H9 (cell line): ENCODE measurements around the gene HMGCS2. TPM values are rescaled to one million over a fixed set of nuclear protein-coding genes. Genes with fewer than 3 reads are reported as not detected.

Experiments used
- DNase-seq: peaks from one replicate; pipeline ENCODE4 v3.0.0-alpha.2; 2017
- H2AFZ ChIP-seq: one replicate; pipeline ENCODE4 v1.6.1; 2013; ENCODE audit warnings: mild to moderate bottlenecking, low read length, control low read depth, moderate library complexity
- H2AK5ac ChIP-seq: 2 replicates; pipeline ENCODE4 v1.6.1; 2013; ENCODE audit warnings: low read length, control low read depth, mixed read lengths; ENCODE audit not compliant: insufficient read length
- H2BK120ac ChIP-seq: one replicate; pipeline ENCODE4 v1.6.1; 2013; ENCODE audit warnings: low read depth, mild to moderate bottlenecking, low read length, control low read depth, inconsistent platforms; ENCODE audit not compliant: poor library complexity, severe bottlenecking
- H2BK12ac ChIP-seq: 2 replicates; pipeline ENCODE4 v1.6.1; 2013; ENCODE audit warnings: low read length, control low read depth, mixed read lengths, low read depth; ENCODE audit not compliant: insufficient read length
- H2BK15ac ChIP-seq: 2 replicates; pipeline ENCODE4 v1.6.1; 2013; ENCODE audit warnings: low read depth, low read length, control low read depth
- H2BK20ac ChIP-seq: one replicate; pipeline ENCODE4 v1.6.1; 2013; ENCODE audit warnings: low read depth, mild to moderate bottlenecking, low read length, control low read depth, inconsistent platforms; ENCODE audit not compliant: poor library complexity, severe bottlenecking
- H2BK5ac ChIP-seq: 2 replicates; pipeline ENCODE4 v1.6.1; 2013; ENCODE audit warnings: low read length, control low read depth, mixed read lengths; ENCODE audit not compliant: insufficient read length
- H3K14ac ChIP-seq: 2 replicates; pipeline ENCODE4 v1.6.1; 2013; ENCODE audit warnings: low read length, control low read depth; ENCODE audit not compliant: insufficient read depth
- H3K18ac ChIP-seq: 2 replicates; pipeline ENCODE4 v1.6.1; 2013; ENCODE audit warnings: low read depth, mild to moderate bottlenecking, mixed read lengths, low read length, control low read depth; ENCODE audit not compliant: insufficient read length
- H3K23ac ChIP-seq: 2 replicates; pipeline ENCODE4 v1.6.1; 2013; ENCODE audit warnings: low read length, control low read depth, mixed read lengths, low read depth; ENCODE audit not compliant: insufficient read length
- H3K23me2 ChIP-seq: 2 replicates; pipeline ENCODE4 v1.6.1; 2013; ENCODE audit warnings: low read depth, mild to moderate bottlenecking, mixed read lengths, low read length, control low read depth; ENCODE audit not compliant: insufficient read length, poor library complexity, severe bottlenecking
- H3K27ac ChIP-seq: 2 replicates; pipeline ENCODE4 v1.5.1; 2013; ENCODE audit warnings: low read length, control low read depth, mixed read lengths, low read depth; ENCODE audit not compliant: insufficient read length
- H3K27me3 ChIP-seq: 2 replicates; pipeline ENCODE4 v1.6.1; 2013; ENCODE audit warnings: low read length, control low read depth, inconsistent platforms; ENCODE audit not compliant: insufficient read depth
- H3K4ac ChIP-seq: 2 replicates; pipeline ENCODE4 v1.6.1; 2013; ENCODE audit warnings: low read depth, mild to moderate bottlenecking, control low read depth, inconsistent platforms, low read length, moderate library complexity
- H3K4me1 ChIP-seq: 2 replicates; pipeline ENCODE4 v1.6.1; 2013; ENCODE audit warnings: low read length, control low read depth, inconsistent platforms; ENCODE audit not compliant: insufficient read depth
- H3K4me2 ChIP-seq: 2 replicates; pipeline ENCODE4 v1.6.1; 2013; ENCODE audit warnings: low read length, control low read depth, mixed read lengths; ENCODE audit not compliant: insufficient read length, insufficient read depth
- H3K56ac ChIP-seq: 2 replicates; pipeline ENCODE4 v1.6.1; 2013; ENCODE audit warnings: low read depth, mild to moderate bottlenecking, mixed read lengths, low read length, control low read depth; ENCODE audit not compliant: insufficient read length
- H3K79me1 ChIP-seq: 2 replicates; pipeline ENCODE4 v1.6.1; 2013; ENCODE audit warnings: low read depth, mild to moderate bottlenecking, moderate library complexity, low read length, control low read depth, inconsistent platforms; ENCODE audit not compliant: insufficient read depth, poor library complexity, severe bottlenecking
- H3K79me2 ChIP-seq: 2 replicates; pipeline ENCODE4 v1.6.1; 2013; ENCODE audit warnings: low read length, control low read depth, inconsistent platforms; ENCODE audit not compliant: insufficient read depth
- H3K9ac ChIP-seq: 2 replicates; pipeline ENCODE4 v1.6.1; 2013; ENCODE audit warnings: low read length, control low read depth, mixed read lengths; ENCODE audit not compliant: insufficient read length; ENCODE audit errors: extremely low read depth
- H3K9me3 ChIP-seq: one replicate; pipeline ENCODE4 v1.6.1; 2013; ENCODE audit warnings: low read depth, low read length, inconsistent platforms; ENCODE audit not compliant: control insufficient read depth
- H3T11ph ChIP-seq: one replicate; pipeline ENCODE4 v1.6.1; 2013; ENCODE audit warnings: mild to moderate bottlenecking, low read length, control low read depth, inconsistent platforms
- H4K20me1 ChIP-seq: one replicate; pipeline ENCODE4 v1.6.1; 2013; ENCODE audit not compliant: control insufficient read depth, insufficient read length, insufficient read depth
- H4K5ac ChIP-seq: 2 replicates; pipeline ENCODE4 v1.6.1; 2013; ENCODE audit warnings: low read depth, mild to moderate bottlenecking, mixed read lengths, low read length, control low read depth; ENCODE audit not compliant: insufficient read length
- H4K8ac ChIP-seq: replicated peaks from 2 replicates; pipeline ENCODE4 v1.6.1; 2013; ENCODE audit warnings: low read length, control low read depth, mixed read lengths, low read depth; ENCODE audit not compliant: insufficient read length
- H4K91ac ChIP-seq: 2 replicates; pipeline ENCODE4 v1.6.1; 2013; ENCODE audit warnings: low read depth, mild to moderate bottlenecking, moderate library complexity, mixed read lengths, low read length, control low read depth; ENCODE audit not compliant: insufficient read length
- H3K27ac Mint-ChIP-seq, 3 experiments: 2 replicates in 2 of 3; 3 replicates in 1 of 3; pipeline ENCODE4 v1.8.0; 2020 to 2021; ENCODE audit warnings: mixed read lengths in 3 of 3, mild to moderate bottlenecking in 1 of 3, moderate library complexity in 1 of 3
- H3K27me3 Mint-ChIP-seq: 2 replicates; pipeline ENCODE4 v1.8.0; 2021; ENCODE audit warnings: low read depth, mild to moderate bottlenecking, moderate library complexity, mixed read lengths
- H3K36me3 Mint-ChIP-seq, 3 experiments: 2 replicates in 2 of 3; 3 replicates in 1 of 3; pipeline ENCODE4 v1.8.0; 2020 to 2021; ENCODE audit warnings: low read depth in 3 of 3, mixed read lengths in 3 of 3; ENCODE audit not compliant: insufficient read depth in 1 of 3
- H3K4me1 Mint-ChIP-seq, 2 experiments: 2 replicates each; pipeline ENCODE4 v1.8.0; 2020; ENCODE audit warnings: mixed read lengths in 2 of 2
- H3K4me3 Mint-ChIP-seq, 2 experiments: 2 replicates in 1 of 2; 3 replicates in 1 of 2; pipeline ENCODE4 v1.8.0; 2020 to 2021; ENCODE audit warnings: mild to moderate bottlenecking in 2 of 2, mixed read lengths in 2 of 2, moderate library complexity in 1 of 2
- H3K9me3 Mint-ChIP-seq, 2 experiments: 2 replicates in 1 of 2; 3 replicates in 1 of 2; pipeline ENCODE4 v1.8.0; 2020; ENCODE audit warnings: mild to moderate bottlenecking in 2 of 2, mixed read lengths in 2 of 2, moderate library complexity in 1 of 2
- total RNA-seq: library from RNA; stranded (reverse); gene quantifications from 2 replicates; pipeline ENCODE4 v1.2.1, GENCODE V29; 2021
- TF ChIP-seq, protein P1 (sequence below): fragments of 200-600 bp; sonication (generic); conservative IDR thresholded peaks from 3 replicates; pipeline ENCODE4 v1.8.0; 2021; ENCODE audit warnings: antibody characterized with exemption, mild to moderate bottlenecking

The HMGCS2 gene
- total RNA-seq, 1 experiment from 2014 or later: not detected

DNA sequence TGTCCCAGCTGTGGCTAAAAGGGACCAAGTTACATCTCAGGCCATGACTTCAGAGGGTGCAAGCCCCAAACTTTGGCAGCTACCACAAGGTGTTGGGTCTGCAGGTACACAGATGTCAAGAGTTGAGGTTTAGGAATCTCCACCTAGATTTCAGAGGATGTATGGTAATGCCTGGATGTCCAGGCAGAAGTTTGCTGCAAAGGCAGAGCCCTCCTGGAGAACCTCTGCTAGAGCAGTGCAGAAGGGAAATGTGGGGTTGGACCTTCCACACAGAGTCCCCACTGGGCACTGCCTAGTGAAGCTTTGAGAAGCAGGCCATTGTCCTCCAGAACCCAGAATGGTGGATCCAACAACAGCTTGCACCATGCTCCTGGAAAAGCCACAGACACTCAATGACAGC, 67.0 kb downstream of the HMGCS2 start:
- H3K4me3 Mint-ChIP-seq: no peak overlapping the region

More for the DNA sequence above, 67.0 kb downstream of the HMGCS2 start:
- Histone ChIP-seq H3K14ac (no peak overlapping the region), H3T11ph (no peak overlapping the region), H4K91ac (no peak overlapping the region), H3K4me1 (no peaks in the 10 kb centered on the region), H3K23me2 (no peaks in the 10 kb centered on the region), H4K5ac (no peak overlapping the region), H3K56ac (no peak overlapping the region), H4K8ac (no peak overlapping the region), H3K79me1 (no peaks in the 10 kb centered on the region), H3K23ac (no peak overlapping the region), H3K9me3 (no peaks in the 10 kb centered on the region), H2BK120ac (no peak overlapping the region), H3K18ac (no peak overlapping the region), H4K20me1 (no peaks in the 10 kb centered on the region), H3K79me2 (no peaks in the 10 kb centered on the region), H2BK15ac (no peak overlapping the region), H3K4me2 (no peak overlapping the region), H2BK5ac (no peak overlapping the region), H2AFZ (no peak overlapping the region), H2BK12ac (no peak overlapping the region), H2AK5ac (no peak overlapping the region), H3K4ac (no peak overlapping the region), H3K27me3 (no peaks in the 10 kb centered on the region), H2BK20ac (no peak overlapping the region), H3K27ac (no peak overlapping the region), H3K9ac (no peak overlapping the region)
- H3K4me1 Mint-ChIP-seq: peaks cover 4 to 5% of the 10 kb centered on the region in 2 experiments; a peak in 3 of 4 replicates
- H3K36me3 Mint-ChIP-seq: peaks cover 9 to 32% (median 19%) of the 10 kb centered on the region in 3 experiments
- DNase-seq: no peak
- H3K27ac Mint-ChIP-seq: no peak overlapping the region
- TF ChIP-seq, protein P1, sequence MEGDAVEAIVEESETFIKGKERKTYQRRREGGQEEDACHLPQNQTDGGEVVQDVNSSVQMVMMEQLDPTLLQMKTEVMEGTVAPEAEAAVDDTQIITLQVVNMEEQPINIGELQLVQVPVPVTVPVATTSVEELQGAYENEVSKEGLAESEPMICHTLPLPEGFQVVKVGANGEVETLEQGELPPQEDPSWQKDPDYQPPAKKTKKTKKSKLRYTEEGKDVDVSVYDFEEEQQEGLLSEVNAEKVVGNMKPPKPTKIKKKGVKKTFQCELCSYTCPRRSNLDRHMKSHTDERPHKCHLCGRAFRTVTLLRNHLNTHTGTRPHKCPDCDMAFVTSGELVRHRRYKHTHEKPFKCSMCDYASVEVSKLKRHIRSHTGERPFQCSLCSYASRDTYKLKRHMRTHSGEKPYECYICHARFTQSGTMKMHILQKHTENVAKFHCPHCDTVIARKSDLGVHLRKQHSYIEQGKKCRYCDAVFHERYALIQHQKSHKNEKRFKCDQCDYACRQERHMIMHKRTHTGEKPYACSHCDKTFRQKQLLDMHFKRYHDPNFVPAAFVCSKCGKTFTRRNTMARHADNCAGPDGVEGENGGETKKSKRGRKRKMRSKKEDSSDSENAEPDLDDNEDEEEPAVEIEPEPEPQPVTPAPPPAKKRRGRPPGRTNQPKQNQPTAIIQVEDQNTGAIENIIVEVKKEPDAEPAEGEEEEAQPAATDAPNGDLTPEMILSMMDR: no peak
- H3K9me3 Mint-ChIP-seq: peaks cover 25 to 26% of the 10 kb centered on the region in 2 experiments
- peaks cover 11% of the 10 kb centered on the region for H3K27me3 Mint-ChIP-seq
